Psoas muscle (tissue), 8 donors: ENCODE results near the gene RGS18. TPM values are rescaled to one million over a fixed set of nuclear protein-coding genes. Genes with fewer than 3 reads are reported as not detected.

Source experiments
- ATAC-seq, 4 donors: fragments of 200-7000 bp; cut with Tn5 transposase; one replicate each; pipeline ENCODE4 v1.9.1; 2020; ENCODE audit warnings: moderate library complexity in 3 of 4, mild to moderate bottlenecking in 2 of 4
- DNase-seq, 2 donors: peaks; one replicate each; pipeline ENCODE4 v3.0.0-alpha.2; 2020
- H3K27ac ChIP-seq: fragments of 200-600 bp; one replicate; pipeline ENCODE4 v1.8.0; 2022
- H3K27me3 ChIP-seq, 3 donors: fragments of 200-600 bp in 1 of 3; one replicate each; pipeline versions ENCODE4 v1.6.1 to v1.8.0; 2013 to 2022; ENCODE audit warnings: low read length in 2 of 3, mild to moderate bottlenecking in 2 of 3, moderate library complexity in 1 of 3; ENCODE audit not compliant: insufficient read depth in 3 of 3
- H3K36me3 ChIP-seq, 2 donors: fragments of 200-600 bp in 1 of 2; one replicate each; pipeline versions ENCODE4 v1.6.1 to v1.8.0; 2013 to 2022; ENCODE audit warnings: low read depth in 1 of 2, mild to moderate bottlenecking in 1 of 2, moderate library complexity in 1 of 2; ENCODE audit not compliant: insufficient read depth in 1 of 2
- H3K4me1 ChIP-seq: fragments of 200-600 bp; one replicate; pipeline ENCODE4 v1.8.0; 2022
- H3K4me3 ChIP-seq: fragments of 200-600 bp; one replicate; pipeline ENCODE4 v1.8.0; 2022; ENCODE audit warnings: mild to moderate bottlenecking
- H3K9me3 ChIP-seq: fragments of 200-600 bp; one replicate; pipeline ENCODE4 v1.8.0; 2022
- CTCF ChIP-seq: fragments of 200-600 bp; IDR thresholded peaks from one replicate; pipeline ENCODE4 v1.8.0; 2022; ENCODE audit warnings: antibody characterized with exemption
- WGBS, 3 donors: extraction: QIAGEN DNeasy Blood & Tissue Kit; methylation state at CpG; one replicate each; pipeline versions ENCODE4 v1.1.6 to v1.1.7; 2013; 5-methylcytosine and 5-hydroxymethylcytosine counted together
- intact Hi-C, 2 donors: fragments of 100-400 bp; cut with DNase I; formaldehyde crosslinking; loops; one replicate each; pipeline versions ENCODE4 v1.11.0 to v1.14.2; 2022
- polyA plus RNA-seq, 3 donors: library from polyadenylated mRNA; stranded (reverse); fragments of 200-250 nt; gene quantifications; one replicate each; pipeline ENCODE4 v1.2.3, GENCODE V29; 2013
- total RNA-seq, 4 donors: library from RNA; stranded (reverse); fragmentation: NEBNext Ultra II Directional in 2 of 4; extraction: Animal tissue kit (Norgen Biotek cat#: 25700) in 2 of 4; gene quantifications; one replicate each; pipeline versions ENCODE4 v1.2.1 to v1.2.4, GENCODE V29; 2021 to 2023
- donor health status: healthy with polysubstance abuse.
- donor health status: DM: no; HTN: no; CAD: no; lungs with moderate emphysema.
- donor health status: Bipolar disorder and iron deficiency.
- donor health status: healthy.
- donor health status: DM: yes; HTN: yes; CAD: no.
- donor health status: DM: no; HTN: no; CAD: no.
- donor health status: DM: no; HTN: no; CAD: no.
- donor health status: DM: yes; HTN: yes; CAD: no.

RGS18 gene
- total and polyA plus RNA-seq, 7 donors = 0.11 to 1.2 (median 0.26) TPM

GRCh38 chr1:192167911-192168700 lies 9.8 kb downstream of the RGS18 start:
- Histone ChIP-seq H3K27ac (no peak overlapping the region), H3K4me3 (no peak overlapping the region), H3K36me3 (no peaks in the 10 kb centered on the region), H3K4me1 (no peaks in the 10 kb centered on the region), H3K27me3 (no peaks in the 10 kb centered on the region), H3K9me3 (no peaks in the 10 kb centered on the region)
- intact Hi-C loops = no loop called here
- no peak for TF ChIP-seq CTCF
- ATAC-seq (no peak), DNase-seq (no peak)
- 74 to 89% (median 75%) methylated on average over 3 of the region's 3 CpGs for WGBS, 3 donors

GRCh38 chr1:192168964-192169363 lies 10.7 kb downstream of the RGS18 start:
- intact Hi-C loops = no loop called here
- Histone ChIP-seq H3K36me3 (no peaks in the 10 kb centered on the region), H3K27me3 (no peaks in the 10 kb centered on the region), H3K4me3 (no peak overlapping the region), H3K9me3 (no peaks in the 10 kb centered on the region), H3K27ac (no peak overlapping the region), H3K4me1 (no peaks in the 10 kb centered on the region)
- TF ChIP-seq CTCF = no peak
- no peak for DNase-seq
- WGBS, 3 donors = 67 to 73% (median 72%) methylated on average over 4 of the region's 4 CpGs
- ATAC-seq = no peak

GRCh38 chr1:192170196-192170984 lies 12.1 kb downstream of the RGS18 start:
- Histone ChIP-seq H3K4me1 (no peaks in the 10 kb centered on the region), H3K27ac (no peak overlapping the region), H3K4me3 (no peak overlapping the region), H3K27me3 (no peaks in the 10 kb centered on the region), H3K36me3 (no peaks in the 10 kb centered on the region), H3K9me3 (no peaks in the 10 kb centered on the region)
- ATAC-seq (no peak), DNase-seq (no peak)
- WGBS, 3 donors = 28 to 33% (median 28%) methylated on average over 6 of the region's 6 CpGs
- no peak for TF ChIP-seq CTCF
- intact Hi-C loops = no loop called here

DNA sequence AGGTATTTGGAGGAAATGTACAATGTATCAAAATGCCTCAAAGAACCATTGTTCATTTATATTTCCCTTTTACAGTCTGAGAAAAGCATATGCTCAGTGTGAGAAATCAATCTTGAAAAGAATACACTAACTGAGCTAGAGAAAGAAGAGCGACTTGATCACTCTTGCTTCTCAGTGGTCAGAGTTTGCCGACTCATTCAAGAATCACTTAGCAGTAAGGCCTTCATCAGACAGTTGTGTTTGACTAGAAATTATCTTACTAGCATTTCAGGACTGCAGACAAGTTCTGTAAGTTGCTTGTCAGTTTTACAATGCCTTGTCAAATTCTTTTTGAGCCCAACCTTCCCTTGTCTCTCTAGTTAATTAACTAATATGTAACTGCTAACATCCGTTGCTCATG lies 12.9 kb downstream of the RGS18 start:
- 87 to 94% (median 90%) methylated on average over 3 of the region's 3 CpGs for WGBS, 3 donors
- Histone ChIP-seq H3K36me3 (no peaks in the 10 kb centered on the region), H3K9me3 (no peaks in the 10 kb centered on the region), H3K4me1 (no peaks in the 10 kb centered on the region), H3K4me3 (no peak overlapping the region), H3K27ac (no peak overlapping the region), H3K27me3 (no peaks in the 10 kb centered on the region)
- no peak for ATAC-seq
- no peak for DNase-seq
- no peak for TF ChIP-seq CTCF
- intact Hi-C loops = no loop called here
